Erythroblast (primary cell): Measurements from ENCODE around the gene AGBL4.

ENCODE experiments used
- GATA1 ChIP-seq: IDR thresholded peaks from 2 replicates; pipeline ENCODE4 v1.6.1; 2011; ENCODE audit warnings: low read depth, mild to moderate bottlenecking, control low read depth, low read length, moderate library complexity
- POLR2A ChIP-seq: IDR thresholded peaks from 2 replicates; pipeline ENCODE4 v1.6.1; 2011; ENCODE audit warnings: mild to moderate bottlenecking, low read length

GRCh38 chr1:48930011-48930410, 1093.7 kb downstream of the AGBL4 start:
- TF ChIP-seq POLR2A (no peak), GATA1 (no peak)
